SH-SY5Y (cell line): ENCODE results near the gene LAIR2.

ENCODE experiments used
- GATA2 ChIP-seq: IDR thresholded peaks from 2 replicates; pipeline ENCODE4 v1.6.1; 2011; ENCODE audit warnings: mild to moderate bottlenecking, low read depth, low read length
- GATA3 ChIP-seq: IDR thresholded peaks from 2 replicates; pipeline ENCODE4 v1.6.1; 2011; ENCODE audit warnings: low read depth, mild to moderate bottlenecking, low read length, moderate library complexity

LAIR2 gene

GRCh38 chr19:54502518-54503048 lies at the start of gene LAIR2:
Gene LAIR2, plus strand, starts transcription at chr19:54502831. Its CDS starts 88 bp downstream, at chr19:54502919.
- no peak for TF ChIP-seq GATA2
- TF ChIP-seq GATA3: no peak

GRCh38 chr19:54453921-54454780 lies 48.5 kb upstream of the LAIR2 start:
- TF ChIP-seq GATA3 (no peak), GATA2 (no peak)

- TF ChIP-seq GATA2 (no peak), GATA3 (no peak)
Measured at GRCh38 chr19:54454781-54455675, 47.6 kb upstream of the LAIR2 start.

GRCh38 chr19:54455786-54456422 lies 46.7 kb upstream of the LAIR2 start:
- no peak for TF ChIP-seq GATA2

GRCh38 chr19:54456423-54457373 lies 45.9 kb upstream of the LAIR2 start:
- no peak for TF ChIP-seq GATA2
- TF ChIP-seq GATA3: no peak

GRCh38 chr19:54457773-54458647 lies 44.6 kb upstream of the LAIR2 start:
- TF ChIP-seq GATA3 (no peak), GATA2 (no peak)

- TF ChIP-seq GATA3 (no peak), GATA2 (no peak)
Measured at GRCh38 chr19:54458648-54459281, 43.9 kb upstream of the LAIR2 start.

GRCh38 chr19:54459282-54460229 lies 43.1 kb upstream of the LAIR2 start:
- TF ChIP-seq GATA2: no peak
- TF ChIP-seq GATA3: no peak

- TF ChIP-seq GATA2: no peak
- no peak for TF ChIP-seq GATA3
Measured at GRCh38 chr19:54460230-54461005, 42.2 kb upstream of the LAIR2 start.

GRCh38 chr19:54461210-54461609 lies 41.4 kb upstream of the LAIR2 start:
- TF ChIP-seq GATA2 (no peak), GATA3 (no peak)

GRCh38 chr19:54461613-54462012 lies 41.0 kb upstream of the LAIR2 start:
- TF ChIP-seq GATA2 (no peak), GATA3 (no peak)
